Endometrium (tissue), 2 donors: ENCODE results near the gene NINJ2.
"Not testable (repeated sequence)": the region's sequence is repeated elsewhere in the genome, so short reads cannot be mapped to it uniquely, and the experiment has no call there.

ENCODE experiments used
- FAIRE-seq: peaks from 2 replicates; lab custom pipeline; 2012; peaks lifted over from hg19 to GRCh38; lab: Jason Lieb, UNC
- donor health status: control.
- donor health status: control.

NINJ2 gene

GRCh38 chr12:585062-586061 lies 77.9 kb downstream of the NINJ2 start:
- FAIRE-seq: no peak

GRCh38 chr12:583251-583869 lies 79.9 kb downstream of the NINJ2 start:
- no peak for FAIRE-seq

- no peak for FAIRE-seq
Measured at GRCh38 chr12:581746-582145, 81.5 kb downstream of the NINJ2 start.

- no peak for FAIRE-seq
Measured at GRCh38 chr12:581321-581720, 81.9 kb downstream of the NINJ2 start.

- no peak for FAIRE-seq
Measured at GRCh38 chr12:580813-581212, 82.4 kb downstream of the NINJ2 start.

GRCh38 chr12:579420-580110 lies 83.7 kb downstream of the NINJ2 start:
- FAIRE-seq: no peak

GRCh38 chr12:578748-579419 lies 84.4 kb downstream of the NINJ2 start:
- FAIRE-seq: no peak

GRCh38 chr12:577994-578747 lies 85.1 kb downstream of the NINJ2 start:
- not testable (repeated sequence) for FAIRE-seq

GRCh38 chr12:576615-577110 lies 86.6 kb downstream of the NINJ2 start:
- FAIRE-seq: no peak

GRCh38 chr12:575948-576614 lies 87.2 kb downstream of the NINJ2 start:
- no peak for FAIRE-seq

GRCh38 chr12:575129-575502 lies 88.1 kb downstream of the NINJ2 start:
- no peak for FAIRE-seq

- FAIRE-seq: no peak
Measured at GRCh38 chr12:574475-575128, 88.6 kb downstream of the NINJ2 start.

GRCh38 chr12:573232-573631 lies 90.0 kb downstream of the NINJ2 start:
- no peak for FAIRE-seq

- no peak for FAIRE-seq
Measured at GRCh38 chr12:572532-572899, 90.7 kb downstream of the NINJ2 start.

GRCh38 chr12:571795-572531 lies 91.3 kb downstream of the NINJ2 start:
- no peak for FAIRE-seq

- no peak for FAIRE-seq
Measured at GRCh38 chr12:570921-571794, 92.1 kb downstream of the NINJ2 start.

- no peak for FAIRE-seq
Measured at GRCh38 chr12:570435-570920, 92.8 kb downstream of the NINJ2 start.

GRCh38 chr12:569803-570434 lies 93.3 kb downstream of the NINJ2 start:
- FAIRE-seq: no peak
